T-helper 2 cell (primary cell): Measurements from ENCODE around the gene NUDT6.

Experiments
- DNase-seq, 5 experiments: peaks; one replicate each; pipeline versions ENCODE4 v3.0.0 to v3.0.0-alpha.2; 2012 to 2022
- total RNA-seq, 2 donors: gene quantifications; one replicate each; lab custom pipeline; 2026; lab: John Stamatoyannopoulos, UW

The NUDT6 gene, protein sequence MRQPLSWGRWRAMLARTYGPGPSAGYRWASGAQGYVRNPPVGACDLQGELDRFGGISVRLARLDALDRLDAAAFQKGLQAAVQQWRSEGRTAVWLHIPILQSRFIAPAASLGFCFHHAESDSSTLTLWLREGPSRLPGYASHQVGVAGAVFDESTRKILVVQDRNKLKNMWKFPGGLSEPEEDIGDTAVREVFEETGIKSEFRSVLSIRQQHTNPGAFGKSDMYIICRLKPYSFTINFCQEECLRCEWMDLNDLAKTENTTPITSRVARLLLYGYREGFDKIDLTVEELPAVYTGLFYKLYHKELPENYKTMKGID
- total RNA-seq, result 2.5 to 2.6 reads per million in 2 donors

DNA sequence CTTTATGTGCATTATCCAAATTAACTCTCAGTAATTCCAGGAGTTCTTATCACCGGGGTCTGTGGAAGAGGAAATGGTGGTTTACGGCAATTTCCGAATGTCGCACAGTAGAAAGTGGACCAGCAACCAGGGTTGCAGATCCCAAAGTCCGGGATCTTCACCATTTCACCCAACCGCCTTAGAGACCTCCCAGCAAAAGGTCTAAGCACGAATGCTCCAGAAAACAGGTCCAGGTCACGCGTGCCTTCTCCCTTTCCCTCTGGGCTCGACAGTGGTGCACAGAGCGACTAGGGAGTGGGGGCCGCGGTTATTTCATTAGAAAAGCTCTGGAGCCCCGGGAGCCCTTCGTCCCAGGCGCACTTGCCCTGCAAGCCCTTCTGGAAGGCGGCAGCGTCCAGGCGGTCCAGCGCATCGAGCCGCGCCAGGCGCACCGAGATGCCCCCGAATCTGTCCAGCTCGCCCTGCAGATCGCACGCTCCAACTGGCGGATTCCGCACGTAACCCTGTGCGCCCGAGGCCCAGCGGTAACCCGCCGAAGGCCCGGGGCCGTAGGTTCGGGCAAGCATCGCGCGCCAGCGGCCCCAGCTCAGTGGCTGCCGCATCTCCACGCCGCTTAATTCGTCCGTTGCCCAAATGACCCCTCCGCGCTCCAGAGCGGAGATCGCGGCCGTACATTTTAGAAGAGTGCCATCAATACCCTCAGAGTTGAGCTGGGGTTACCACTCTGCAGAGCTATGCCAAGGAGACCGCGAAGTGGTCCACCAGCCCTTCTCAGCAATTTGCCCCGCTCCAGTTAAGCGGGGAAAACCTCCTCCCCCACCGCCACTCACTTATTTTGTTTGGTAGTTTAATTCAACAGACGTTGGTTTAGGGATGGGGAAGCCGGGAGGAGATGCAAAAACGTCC lies at the start of gene NUDT6:
Gene NUDT6, minus strand, starts transcription at position 627 of the 906 bp plus-strand sequence. Its CDS starts 25 bp downstream, at position 602.
- DNase-seq, result peak in 4 of 5 experiments; percentile 5 to 71 (median 13)

DNA sequence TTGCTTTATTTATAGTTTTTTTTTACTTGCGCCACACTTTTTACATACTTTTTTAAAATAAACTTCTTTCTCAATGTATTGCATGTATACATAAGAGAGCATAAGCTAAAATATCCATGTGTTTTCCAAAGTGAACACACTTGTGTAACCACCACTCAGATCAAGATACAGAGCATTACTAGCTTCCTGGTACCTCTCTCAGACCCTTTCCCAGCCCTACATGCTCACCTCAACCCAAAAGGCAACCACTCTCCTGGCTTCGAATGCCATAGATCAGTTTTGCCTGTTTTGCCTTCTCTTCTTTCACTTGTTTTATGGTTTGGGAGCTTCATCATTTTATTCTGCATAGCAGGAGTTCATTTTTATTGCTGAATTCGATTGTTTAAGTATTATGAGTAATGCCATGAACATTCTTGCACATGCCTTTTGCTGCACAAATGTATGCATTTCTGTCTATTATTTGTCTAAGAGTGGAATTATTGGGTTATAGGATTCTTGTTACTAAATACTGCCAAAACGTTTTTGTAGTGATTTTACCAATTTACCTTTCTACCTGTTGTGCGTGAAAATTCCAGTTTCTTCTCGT lies 45.9 kb upstream of the NUDT6 start:
- DNase-seq, result no peak

DNA sequence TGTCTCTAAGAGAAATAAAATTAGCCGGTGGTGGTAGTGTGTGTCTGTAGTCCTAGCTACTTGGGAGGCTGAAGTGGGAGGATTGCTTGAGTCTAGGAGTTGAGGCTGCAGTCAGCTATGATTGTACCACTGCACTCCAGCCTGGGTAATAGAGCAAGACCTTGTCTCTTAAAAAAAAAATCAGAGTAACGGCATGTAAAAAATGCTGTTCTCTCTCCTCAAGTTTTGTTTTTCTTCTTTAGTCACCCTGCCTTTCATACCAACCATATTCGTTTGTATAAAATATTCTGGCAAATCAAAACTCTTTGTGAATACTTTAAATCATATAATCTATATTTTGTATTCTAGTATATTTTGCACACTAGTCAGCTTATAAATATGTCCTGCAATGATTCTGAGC lies 44.8 kb upstream of the NUDT6 start:
- no peak for DNase-seq

- DNase-seq, result no peak
Measured at GRCh38 chr4:122966201-122966600, 43.8 kb upstream of the NUDT6 start.

GRCh38 chr4:122963216-122963615 lies 40.8 kb upstream of the NUDT6 start:
- DNase-seq, result no peak

- DNase-seq, result no peak
Measured at GRCh38 chr4:122960611-122961000, 38.2 kb upstream of the NUDT6 start.

GRCh38 chr4:122959981-122960610 lies 37.7 kb upstream of the NUDT6 start:
- DNase-seq, result no peak

GRCh38 chr4:122959441-122959840 lies 37.0 kb upstream of the NUDT6 start:
- DNase-seq, result no peak

GRCh38 chr4:122958505-122958904 lies 36.1 kb upstream of the NUDT6 start:
- DNase-seq, result no peak

- no peak for DNase-seq
Measured at GRCh38 chr4:122953924-122954323, 31.5 kb upstream of the NUDT6 start.

GRCh38 chr4:122952028-122952427 lies 29.6 kb upstream of the NUDT6 start:
- DNase-seq, result no peak

- DNase-seq, result no peak
Measured at GRCh38 chr4:122948671-122949070, 26.3 kb upstream of the NUDT6 start.

- no peak for DNase-seq
Measured at GRCh38 chr4:122946142-122946541, 23.7 kb upstream of the NUDT6 start.

DNA sequence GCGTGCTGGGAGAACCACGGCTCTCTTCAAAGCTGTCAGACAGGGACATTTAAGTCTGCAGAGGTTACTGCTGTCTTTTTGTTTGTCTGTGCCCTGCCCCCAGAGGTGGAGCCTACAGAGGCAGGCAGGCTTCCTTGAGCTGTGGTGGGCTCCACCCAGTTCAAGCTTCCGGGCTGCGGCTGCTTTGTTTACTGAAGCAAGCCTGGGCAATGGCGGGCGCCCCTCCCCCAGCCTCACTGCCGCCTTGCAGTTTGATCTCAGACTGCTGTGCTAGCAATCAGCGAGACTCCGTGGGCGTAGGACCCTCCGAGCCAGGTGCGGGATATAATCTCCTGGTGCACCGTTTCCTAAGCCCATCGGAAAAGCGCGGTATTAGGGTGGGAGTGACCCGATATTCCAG lies 22.7 kb upstream of the NUDT6 start:
- peak in 2 of 5 experiments; percentile 16 to 49 for DNase-seq

GRCh38 chr4:122932763-122933162 lies 10.4 kb upstream of the NUDT6 start:
- DNase-seq, result no peak

GRCh38 chr4:122930862-122931261 lies 8.5 kb upstream of the NUDT6 start:
- no peak for DNase-seq

- peak in 1 of 5 experiments; percentile 11 for DNase-seq
Measured at GRCh38 chr4:122928930-122929329, 6.5 kb upstream of the NUDT6 start.

GRCh38 chr4:122922877-122923511 lies 597 bp upstream of the NUDT6 start:
- DNase-seq, result peak; percentile 55 to 95 (median 77)

- no peak for DNase-seq
Measured at GRCh38 chr4:122921300-122921699, 1.1 kb downstream of the NUDT6 start.

GRCh38 chr4:122920473-122920872 lies 1.9 kb downstream of the NUDT6 start:
- no peak for DNase-seq

DNA sequence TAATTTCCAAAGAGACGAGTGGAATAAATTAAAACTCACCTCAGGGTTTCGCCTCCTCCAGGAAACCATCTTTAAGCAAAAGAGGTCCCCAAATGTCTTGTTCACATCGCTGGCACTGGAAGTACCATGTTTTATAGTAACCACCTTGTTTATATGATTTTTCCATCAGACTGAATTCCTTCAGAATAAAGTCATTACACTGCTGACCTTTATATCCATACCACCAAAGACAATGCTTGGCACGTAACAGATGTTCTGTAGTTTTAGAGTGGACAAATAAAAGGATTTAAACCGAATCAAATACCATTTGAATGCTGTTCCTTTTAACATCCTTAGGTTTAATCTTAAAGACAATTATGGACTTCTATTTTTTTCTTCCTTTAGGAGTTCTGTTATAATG lies 4.7 kb downstream of the NUDT6 start:
- DNase-seq, result no peak

DNA sequence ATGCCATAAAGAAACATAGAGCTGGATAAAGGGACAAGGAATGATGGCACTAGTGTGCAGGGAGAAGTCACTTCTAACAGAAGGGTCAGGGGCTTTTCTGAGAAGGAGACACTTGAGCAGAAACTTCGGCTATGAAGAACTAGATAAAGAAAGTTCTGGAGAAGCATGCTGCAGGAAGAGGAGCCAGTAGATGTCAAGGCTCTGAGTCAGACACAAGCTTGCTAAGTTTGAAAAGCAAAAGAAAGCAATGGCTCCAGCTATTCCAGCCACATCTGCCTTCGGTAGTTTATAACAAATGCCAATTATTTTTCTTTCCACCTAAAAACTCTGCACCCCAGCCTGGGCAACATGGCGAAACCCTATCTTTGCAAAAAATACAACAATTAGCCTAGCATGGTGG lies 7.5 kb downstream of the NUDT6 start:
- no peak for DNase-seq
